ENCODE data around the gene FADS2. TPM values are rescaled to one million over a fixed set of nuclear protein-coding genes. Genes with fewer than 3 reads are reported as not detected.

FADS2 gene
- total and polyA plus RNA-seq, 2 of the 13 experiments (the other 11 are each of a cell fraction or from before 2014, with no cell fraction given) = 90.1 to 124 TPM

- no peak for TF ChIP-seq ZNF597 (CRISPR knock-in tag; IDR thresholded peaks at IDR 0.05)
- TF ChIP-seq SAP130 (CRISPR knock-in tag; IDR thresholded peaks at IDR 0.05; ENCODE audit: low read depth) = no peak
- TF ChIP-seq ATF6 (CRISPR knock-in tag; conservative IDR thresholded peaks at IDR 0.05) = no peak
These were observed 4.7 kb downstream of the FADS2 start (continued) for GRCh38 chr11:61832754-61833153.

GRCh38 chr11:61833471-61833870 is 5.4 kb downstream of the FADS2 start:
- 95% methylated on average over 11 of the region's 11 CpGs for WGBS (ENCODE audit: low lambda C conversion rate)
- FAIRE-seq (no peak), DNase-seq (ENCODE audit: low spot score) (no peak), ATAC-seq (no peak)
- Histone ChIP-seq H3K36me3 (replicated peaks in 1 of 2; ENCODE audit: control insufficient read depth in 1 of 2, insufficient read depth in 2 of 2, low read length in 2 of 2) (no peaks in the 10 kb centered on the region; a peak in 2 of 5 replicates), H3K4me3 (replicated peaks in 1 of 3; ENCODE audit: insufficient read depth in 1 of 3, low read depth in 2 of 3, low read length in 3 of 3) (no peak overlapping the region), H3K79me2 (ENCODE audit: insufficient read depth, low read length) (peaks cover 33% of the 10 kb centered on the region), H2AFZ (ENCODE audit: low read length) (no peak overlapping the region), H3K4me1 (ENCODE audit: insufficient read depth, low read length) (peaks cover 29% of the 10 kb centered on the region), H3K4me2 (ENCODE audit: low read depth, low read length) (no peak overlapping the region), H3K9me3 (ENCODE audit: low read length) (no peaks in the 10 kb centered on the region), H4K20me1 (ENCODE audit: insufficient read depth, low read length) (no peaks in the 10 kb centered on the region), H3K9ac (ENCODE audit: insufficient read depth, low read depth, low read length) (no peak overlapping the region), H3K27me3 (ENCODE audit: control insufficient read depth in 1 of 2, insufficient read depth in 2 of 2, low read length in 2 of 2) (no peaks in the 10 kb centered on the region), H3K27ac (ENCODE audit: extremely low read length, insufficient read depth, low read length) (no peak overlapping the region)
- in situ Hi-C loops (cut with HindIII; ENCODE audit: extremely low pct_ligation_motif_present, low pct_unique_long_range_greater_than_20kb) = no loop called here
- BruUV-seq (replicated peaks) = no TSS peak
- TF ChIP-seq ZNF296 (CRISPR knock-in tag; conservative IDR thresholded peaks at IDR 0.05) = no peak
- TF ChIP-seq SKI (IDR thresholded peaks at IDR 0.05; ENCODE audit: partially characterized antibody) = no peak
- POLR2A ChIA-PET = no interaction called here
- intact Hi-C loops (cut with micrococcal nuclease; ENCODE audit: unreplicated experiment) = loop anchor here (1.0 kb wide), 1 partner anchor 35 kb away; no protein-coding TSS in a partner anchor
- CTCF ChIA-PET (ENCODE audit: low intra/inter-chr PET ratio, low total read pairs) = no interaction called here

All from HepG2 (cell line).